Duodenal mucosa (tissue), 2 donors: ENCODE measurements around the gene CMTM6.
A peak's percentile ranks its signal among the peaks of the same experiment; 100 is the strongest.
"Not testable (repeated sequence)": the region's sequence is repeated elsewhere in the genome, so short reads cannot be mapped to it uniquely, and the experiment has no call there.

Experiments used
- H3K27ac ChIP-seq: one replicate; pipeline ENCODE4 v1.7.0; 2013; ENCODE audit warnings: low read depth, low read length
- H3K27me3 ChIP-seq, 2 donors: one replicate each; pipeline ENCODE4 v1.7.0; 2013; ENCODE audit warnings: low read length in 2 of 2, control low read depth in 1 of 2; ENCODE audit not compliant: insufficient read depth in 2 of 2, control insufficient read depth in 1 of 2
- H3K36me3 ChIP-seq, 2 donors: one replicate each; pipeline ENCODE4 v1.7.0; 2013; ENCODE audit warnings: low read length in 2 of 2, control low read depth in 1 of 2; ENCODE audit not compliant: insufficient read depth in 2 of 2, control insufficient read depth in 1 of 2
- H3K4me1 ChIP-seq, 2 donors: one replicate each; pipeline ENCODE4 v1.7.0; 2013; ENCODE audit warnings: low read length in 2 of 2, control low read depth in 1 of 2; ENCODE audit not compliant: insufficient read depth in 2 of 2, control insufficient read depth in 1 of 2
- H3K4me3 ChIP-seq, 2 donors: one replicate each; pipeline ENCODE4 v1.7.0; 2013; ENCODE audit warnings: low read length in 2 of 2, low read depth in 1 of 2
- H3K9ac ChIP-seq, 2 donors: one replicate each; pipeline ENCODE4 v1.7.0; 2013; ENCODE audit warnings: low read length in 2 of 2, low read depth in 1 of 2
- H3K9me3 ChIP-seq, 2 donors: one replicate each; pipeline ENCODE4 v1.7.0; 2013; ENCODE audit warnings: low read length in 2 of 2, control low read depth in 1 of 2; ENCODE audit not compliant: control insufficient read depth in 1 of 2

CMTM6 gene

DNA sequence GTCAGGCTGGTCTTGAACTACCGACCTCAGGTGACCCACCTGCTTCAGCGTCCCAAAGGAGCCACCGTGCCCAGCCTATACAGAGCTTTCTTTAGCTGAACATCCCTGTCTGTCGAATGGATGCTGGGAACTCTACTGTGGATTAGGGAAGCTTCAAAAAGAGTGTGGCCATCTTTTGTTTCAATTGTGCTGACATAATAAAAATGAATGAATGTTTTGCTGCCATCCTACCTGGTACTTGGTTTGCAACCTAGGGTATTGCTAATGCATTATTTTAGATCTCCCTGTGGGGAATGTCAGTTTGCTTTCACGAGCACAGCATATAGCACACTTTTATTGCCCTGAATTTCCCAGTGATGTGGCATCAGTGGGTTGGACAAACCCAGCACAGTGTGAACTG lies 32.3 kb downstream of the CMTM6 start:
- H3K27me3 ChIP-seq: no peaks in the 10 kb centered on the region
- H3K4me3 ChIP-seq: no peak overlapping the region

DNA sequence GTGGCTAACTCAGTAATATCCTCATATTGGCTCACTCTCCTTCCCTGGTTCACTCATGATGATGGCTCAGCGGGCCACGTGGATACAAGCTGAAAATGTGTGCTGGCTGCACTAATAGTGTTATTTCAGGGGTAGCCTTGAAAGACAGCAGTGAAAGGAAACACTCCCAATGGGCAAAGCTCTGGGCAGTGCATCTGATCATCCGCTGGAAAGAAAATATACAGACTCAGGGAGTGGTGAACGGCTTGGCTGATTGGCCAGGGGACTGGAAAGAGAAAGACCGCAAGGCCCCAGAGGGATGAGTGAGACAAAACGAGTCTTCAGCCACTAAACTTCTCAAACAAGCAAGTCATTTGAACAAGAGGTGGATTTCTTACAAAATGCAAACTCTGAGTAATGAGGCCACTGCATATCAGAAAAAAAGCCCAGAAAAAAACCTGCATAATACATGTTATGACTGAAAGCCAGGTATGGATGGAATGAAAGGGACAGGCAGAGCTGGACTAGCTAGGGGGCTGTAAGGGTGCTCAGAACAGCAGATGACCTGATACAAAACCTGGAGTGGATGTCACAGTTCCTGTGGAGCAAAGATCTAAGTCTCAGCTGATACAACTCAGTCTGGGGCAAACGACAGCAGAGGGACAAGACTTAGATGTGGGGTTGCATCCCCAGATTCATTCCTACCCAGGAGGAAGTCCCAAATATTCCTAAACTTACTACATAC lies 33.3 kb downstream of the CMTM6 start:
- no peaks in the 10 kb centered on the region for H3K9me3 ChIP-seq
- no peak overlapping the region for H3K27ac ChIP-seq
- peaks cover 0 to 5% of the 10 kb centered on the region in 2 donors for H3K36me3 ChIP-seq
- H3K4me1 ChIP-seq: peaks cover 4 to 10% of the 10 kb centered on the region in 2 donors
- H3K9ac ChIP-seq: no peak overlapping the region
- H3K4me3 ChIP-seq: no peak overlapping the region
- H3K27me3 ChIP-seq: no peaks in the 10 kb centered on the region

More for the DNA sequence above, 32.3 kb downstream of the CMTM6 start:
- H3K4me1 ChIP-seq: peaks cover 4 to 10% of the 10 kb centered on the region in 2 donors
- peaks cover 0 to 5% of the 10 kb centered on the region in 2 donors for H3K36me3 ChIP-seq
- H3K9me3 ChIP-seq: no peaks in the 10 kb centered on the region
- no peak overlapping the region for H3K27ac ChIP-seq
- H3K9ac ChIP-seq: no peak overlapping the region

DNA sequence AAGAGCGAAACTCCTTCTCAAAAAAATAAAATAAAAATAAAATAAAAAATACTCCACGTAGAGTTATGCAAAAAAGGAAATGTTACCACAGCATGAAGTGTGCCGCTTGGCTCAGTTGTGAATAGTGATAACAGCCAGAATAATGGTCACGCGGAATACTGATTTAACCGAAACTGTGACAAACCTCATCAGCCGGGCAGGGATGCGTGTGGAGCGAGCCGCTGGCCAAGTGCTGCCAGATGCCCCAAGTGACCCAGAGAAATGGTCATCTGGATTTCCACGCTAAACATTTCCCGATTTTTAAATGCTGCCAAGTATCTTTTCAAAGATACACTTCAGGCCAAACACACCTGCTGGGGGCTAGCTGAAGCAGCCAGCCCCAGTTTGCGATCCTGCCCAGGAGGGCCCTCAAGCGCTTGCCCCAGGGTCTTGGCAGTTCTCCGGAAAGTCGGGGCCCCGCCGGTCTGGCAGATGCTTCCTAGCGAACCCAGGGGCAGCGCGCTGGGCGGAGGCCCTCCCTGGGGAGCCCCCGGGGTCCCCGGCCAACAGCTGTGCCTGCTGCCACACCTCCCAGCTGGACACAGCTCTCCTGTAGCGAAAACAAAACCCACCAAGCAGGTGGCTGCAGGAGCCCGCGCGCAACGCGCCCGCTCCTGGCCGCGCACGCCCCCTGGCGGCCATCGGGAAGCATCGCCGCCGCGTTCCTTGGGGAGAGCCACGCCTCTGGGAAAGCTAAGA lies 35.1 kb downstream of the CMTM6 start:
- Histone ChIP-seq H3K4me3 (peak overlapping the region; percentile 62 to 66), H3K9me3 (no peaks in the 10 kb centered on the region), H3K9ac (peak overlapping the region in 1 of 2 donors; percentile 10), H3K4me1 (peaks cover 4 to 10% of the 10 kb centered on the region in 2 donors), H3K27ac (no peak overlapping the region), H3K27me3 (no peaks in the 10 kb centered on the region), H3K36me3 (peaks cover 0 to 5% of the 10 kb centered on the region in 2 donors)

- H3K27me3 ChIP-seq, H3K27ac ChIP-seq, H3K36me3 ChIP-seq, H3K9ac ChIP-seq, H3K4me3 ChIP-seq, H3K9me3 ChIP-seq: not testable (repeated sequence)
- peaks cover 4 to 10% of the 10 kb centered on the region in 2 donors for H3K4me1 ChIP-seq
Measured at GRCh38 chr3:32466808-32467207, 35.8 kb downstream of the CMTM6 start.

- not testable (repeated sequence) for H3K4me1 ChIP-seq, H3K27ac ChIP-seq, H3K4me3 ChIP-seq
Measured at GRCh38 chr3:32464726-32465125, 37.9 kb downstream of the CMTM6 start.

DNA sequence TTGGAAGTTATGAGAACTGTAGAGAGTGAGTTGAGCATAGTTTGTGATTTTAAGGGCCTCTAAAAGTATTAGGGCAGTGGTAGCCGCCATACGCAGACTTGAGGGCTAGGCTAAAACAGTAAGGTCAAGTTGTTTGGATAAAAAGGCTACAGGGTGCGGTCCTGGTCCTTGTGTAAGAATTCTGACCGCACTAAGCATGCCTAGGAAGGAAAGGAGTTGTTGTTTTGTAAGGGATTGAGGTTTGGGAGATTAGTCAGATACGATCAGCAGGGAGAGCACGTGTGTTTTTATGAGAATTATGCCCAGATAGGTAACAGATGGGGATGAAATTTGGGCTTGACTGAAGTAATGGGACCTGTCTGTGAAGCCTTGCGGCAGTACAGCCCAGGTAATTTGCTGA lies 39.2 kb downstream of the CMTM6 start:
- H3K27ac ChIP-seq, H3K36me3 ChIP-seq, H3K27me3 ChIP-seq, H3K9ac ChIP-seq, H3K4me3 ChIP-seq, H3K9me3 ChIP-seq: not testable (repeated sequence)
- H3K4me1 ChIP-seq: peaks cover 3 to 12% of the 10 kb centered on the region in 2 donors

More at GRCh38 chr3:32464726-32465125, 37.9 kb downstream of the CMTM6 start:
- H3K36me3 ChIP-seq, H3K9ac ChIP-seq, H3K27me3 ChIP-seq, H3K9me3 ChIP-seq: not testable (repeated sequence)

GRCh38 chr3:32462191-32462986 lies 40.3 kb downstream of the CMTM6 start:
- H3K9me3 ChIP-seq, H3K9ac ChIP-seq, H3K27ac ChIP-seq, H3K36me3 ChIP-seq, H3K4me3 ChIP-seq, H3K27me3 ChIP-seq: not testable (repeated sequence)
- peaks cover under 1 to 10% of the 10 kb centered on the region in 2 donors for H3K4me1 ChIP-seq

- not testable (repeated sequence) for H3K36me3 ChIP-seq, H3K9ac ChIP-seq, H3K27me3 ChIP-seq, H3K9me3 ChIP-seq, H3K4me3 ChIP-seq, H3K27ac ChIP-seq
- H3K4me1 ChIP-seq: peaks cover 5 to 16% of the 10 kb centered on the region in 2 donors
Measured at GRCh38 chr3:32460817-32461496, 41.7 kb downstream of the CMTM6 start.

DNA sequence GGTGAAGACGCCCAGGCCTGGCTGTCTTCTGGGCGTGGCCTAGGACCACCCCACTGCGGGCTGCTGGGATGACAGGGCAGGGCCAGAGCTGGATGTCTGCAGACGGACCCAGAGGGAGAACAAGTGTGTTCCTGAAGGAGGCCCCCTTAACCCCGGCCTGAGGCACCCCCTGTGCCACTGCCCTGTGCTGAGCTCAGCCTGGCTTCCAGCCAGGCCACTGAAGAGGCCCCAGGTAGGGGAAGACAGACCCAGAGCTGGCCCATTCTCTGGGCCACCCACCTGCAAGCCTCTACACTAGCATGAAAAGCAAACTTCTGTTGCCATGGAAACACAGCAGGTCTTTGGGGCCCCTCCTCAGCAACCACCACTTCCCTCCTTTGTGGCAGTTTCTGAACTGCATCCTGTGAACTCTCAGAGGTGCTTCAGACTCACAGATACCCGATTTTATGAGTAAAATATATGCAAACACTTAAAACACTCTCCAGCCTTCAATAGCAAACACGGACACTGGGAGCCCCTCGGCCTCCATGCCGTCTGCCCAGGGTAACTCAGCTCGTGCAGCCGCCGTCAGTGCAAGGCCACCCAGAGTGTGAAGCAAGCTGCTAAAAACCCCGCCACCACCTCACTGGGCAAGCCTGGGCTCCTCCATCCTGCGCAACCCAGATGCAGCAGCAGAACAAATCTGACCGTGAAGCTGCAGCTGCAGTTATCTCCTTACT lies 42.5 kb downstream of the CMTM6 start:
- peaks cover 7 to 24% of the 10 kb centered on the region in 2 donors for H3K4me1 ChIP-seq
- no peaks in the 10 kb centered on the region for H3K36me3 ChIP-seq
- H3K27ac ChIP-seq: no peak overlapping the region
- H3K9me3 ChIP-seq: no peaks in the 10 kb centered on the region
- no peak overlapping the region for H3K4me3 ChIP-seq
- H3K9ac ChIP-seq: no peak overlapping the region
- no peaks in the 10 kb centered on the region for H3K27me3 ChIP-seq
